Measurements from ENCODE around the gene MDM1. TPM values are rescaled to one million over a fixed set of nuclear protein-coding genes. Genes with fewer than 3 reads are reported as not detected.

Gene MDM1
- total RNA-seq, 1 donor from 2014 or later: 10.5 TPM

DNA sequence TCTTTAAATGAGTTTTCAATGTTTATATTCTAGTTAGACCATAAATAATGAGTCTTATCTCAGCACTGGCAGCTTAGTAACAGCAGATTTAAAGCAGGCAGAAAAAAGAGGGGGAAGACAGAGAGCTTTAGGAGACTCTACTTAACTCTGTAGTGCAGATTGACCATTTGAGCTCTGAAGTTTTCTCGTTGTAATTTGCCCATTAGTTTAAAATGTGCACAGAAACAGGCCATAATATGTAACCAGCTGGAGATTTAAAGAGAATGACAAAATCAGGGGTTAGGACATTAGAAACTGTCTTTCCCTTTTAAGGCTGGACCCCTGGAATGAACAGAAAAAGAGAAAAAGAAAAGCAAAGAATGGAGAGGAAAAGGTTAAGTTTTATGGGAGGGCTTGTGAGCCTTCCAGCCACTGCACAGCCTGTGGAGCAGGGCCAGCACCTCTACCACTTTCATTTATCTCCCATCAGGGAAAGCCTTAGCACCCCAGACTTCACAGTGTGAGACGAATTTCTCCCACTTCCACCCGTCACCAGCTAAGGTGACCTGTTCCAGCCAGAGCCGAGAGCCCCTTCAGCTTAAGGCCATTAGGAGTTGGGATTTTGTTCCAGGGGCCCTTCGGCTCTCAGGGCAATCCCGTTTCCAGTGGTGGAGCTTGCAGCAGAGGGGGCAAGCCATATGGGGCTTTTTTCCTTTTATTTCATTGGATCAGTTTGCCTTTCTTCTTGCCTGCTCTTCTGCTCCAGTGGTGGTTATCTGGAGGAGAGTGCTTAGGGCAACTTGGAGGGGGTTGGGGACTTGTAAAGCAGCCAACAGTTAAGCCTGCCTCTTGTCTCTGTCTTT lies 86.8 kb downstream of the MDM1 start:
- H3K27ac ChIP-seq: no peak overlapping the region
- H3K36me3 ChIP-seq: no peaks in the 10 kb centered on the region
- ATAC-seq (no peak), DNase-seq (no peak)
- peaks cover 4% of the 10 kb centered on the region for H3K4me1 ChIP-seq
- no peaks in the 10 kb centered on the region for H3K9me3 ChIP-seq
- TF ChIP-seq, protein P1, sequence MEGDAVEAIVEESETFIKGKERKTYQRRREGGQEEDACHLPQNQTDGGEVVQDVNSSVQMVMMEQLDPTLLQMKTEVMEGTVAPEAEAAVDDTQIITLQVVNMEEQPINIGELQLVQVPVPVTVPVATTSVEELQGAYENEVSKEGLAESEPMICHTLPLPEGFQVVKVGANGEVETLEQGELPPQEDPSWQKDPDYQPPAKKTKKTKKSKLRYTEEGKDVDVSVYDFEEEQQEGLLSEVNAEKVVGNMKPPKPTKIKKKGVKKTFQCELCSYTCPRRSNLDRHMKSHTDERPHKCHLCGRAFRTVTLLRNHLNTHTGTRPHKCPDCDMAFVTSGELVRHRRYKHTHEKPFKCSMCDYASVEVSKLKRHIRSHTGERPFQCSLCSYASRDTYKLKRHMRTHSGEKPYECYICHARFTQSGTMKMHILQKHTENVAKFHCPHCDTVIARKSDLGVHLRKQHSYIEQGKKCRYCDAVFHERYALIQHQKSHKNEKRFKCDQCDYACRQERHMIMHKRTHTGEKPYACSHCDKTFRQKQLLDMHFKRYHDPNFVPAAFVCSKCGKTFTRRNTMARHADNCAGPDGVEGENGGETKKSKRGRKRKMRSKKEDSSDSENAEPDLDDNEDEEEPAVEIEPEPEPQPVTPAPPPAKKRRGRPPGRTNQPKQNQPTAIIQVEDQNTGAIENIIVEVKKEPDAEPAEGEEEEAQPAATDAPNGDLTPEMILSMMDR (IDR thresholded peaks at IDR 0.05): no peak
- intact Hi-C loops (cut with DNase I): no loop called here
- no peaks in the 10 kb centered on the region for H3K27me3 ChIP-seq
- H3K4me3 ChIP-seq: peak overlapping the region; percentile 24

Other genes starting within 250 kb of the MDM1 start
- gene IFNG, start 172.6 kb downstream of the MDM1 start, total RNA-seq: not detected
- gene IL26, start 106.6 kb downstream of the MDM1 start, total RNA-seq: not detected
- gene IL22, start 78.8 kb downstream of the MDM1 start, total RNA-seq: not detected